HL-60/S4 treated with phorbol 12-myristate 13-acetate at 8.2 ng/mL for 4 days and 3 days (cell line): ENCODE results near the gene STX7.
"Not testable (repeated sequence)": the region's sequence is repeated elsewhere in the genome, so short reads cannot be mapped to it uniquely, and the experiment has no call there.

Experiments used
- in situ Hi-C: fragments of 300-500 bp; cut with MboI; formaldehyde crosslinking; loops from 2 replicates; pipeline ENCODE4 v1.15.0; 2022; ENCODE audit warnings: low sequenced_read_pairs

Gene STX7

GRCh38 chr6:132512638-132513632 lies at the start of gene STX7:
STX7 (minus strand) TSS chr6:132513116; CDS start chr6:132503530, 9,586 bp downstream.
- in situ Hi-C loops, result loop anchor here (25.0 kb wide), 1 partner anchor 601 kb away; no protein-coding TSS in a partner anchor

DNA sequence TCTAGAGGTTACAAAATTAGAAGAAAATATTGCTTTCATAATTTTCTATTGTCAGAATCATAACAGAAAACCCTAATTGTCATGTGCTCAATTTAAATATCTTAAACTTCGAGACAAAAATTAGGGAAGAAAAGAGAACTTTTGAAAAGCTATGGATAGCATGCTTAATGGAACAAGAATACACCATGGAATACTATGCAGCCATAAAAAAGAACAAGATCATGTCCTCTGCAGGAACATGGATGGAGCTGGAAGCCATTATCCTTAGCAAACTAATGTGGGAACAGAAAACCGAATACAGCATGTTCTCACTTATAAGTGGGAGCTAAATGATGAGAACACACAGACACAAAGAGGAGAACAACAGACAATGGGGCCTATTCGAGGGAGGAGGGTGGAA lies 47.2 kb upstream of the STX7 start:
- in situ Hi-C loops, result not testable (repeated sequence)

DNA sequence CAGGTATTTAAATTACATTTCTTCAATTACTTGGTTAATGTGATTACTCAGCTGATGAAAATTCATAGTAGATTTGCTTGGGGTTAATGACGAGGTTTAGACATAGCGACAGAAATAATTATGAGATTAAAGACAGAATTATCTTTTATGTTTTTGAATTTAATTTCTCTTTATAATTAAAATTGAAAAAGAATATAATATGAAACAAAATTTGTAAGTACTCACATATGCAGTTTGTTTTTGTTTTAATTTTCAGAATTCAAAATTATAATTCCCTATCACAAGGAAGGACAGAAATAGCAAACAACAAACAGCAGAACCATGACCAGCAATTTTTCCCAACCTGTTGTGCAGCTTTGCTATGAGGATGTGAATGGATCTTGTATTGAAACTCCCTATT lies 39.5 kb upstream of the STX7 start, which contains the start of gene TAAR8:
Gene TAAR8, plus strand, starts transcription at position 301 of the 400 bp plus-strand sequence. Its CDS starts 21 bp downstream, at position 322.
- in situ Hi-C loops, result no loop called here

- in situ Hi-C loops, result no loop called here
Observed at GRCh38 chr6:132551214-132551613, 38.3 kb upstream of the STX7 start.

DNA sequence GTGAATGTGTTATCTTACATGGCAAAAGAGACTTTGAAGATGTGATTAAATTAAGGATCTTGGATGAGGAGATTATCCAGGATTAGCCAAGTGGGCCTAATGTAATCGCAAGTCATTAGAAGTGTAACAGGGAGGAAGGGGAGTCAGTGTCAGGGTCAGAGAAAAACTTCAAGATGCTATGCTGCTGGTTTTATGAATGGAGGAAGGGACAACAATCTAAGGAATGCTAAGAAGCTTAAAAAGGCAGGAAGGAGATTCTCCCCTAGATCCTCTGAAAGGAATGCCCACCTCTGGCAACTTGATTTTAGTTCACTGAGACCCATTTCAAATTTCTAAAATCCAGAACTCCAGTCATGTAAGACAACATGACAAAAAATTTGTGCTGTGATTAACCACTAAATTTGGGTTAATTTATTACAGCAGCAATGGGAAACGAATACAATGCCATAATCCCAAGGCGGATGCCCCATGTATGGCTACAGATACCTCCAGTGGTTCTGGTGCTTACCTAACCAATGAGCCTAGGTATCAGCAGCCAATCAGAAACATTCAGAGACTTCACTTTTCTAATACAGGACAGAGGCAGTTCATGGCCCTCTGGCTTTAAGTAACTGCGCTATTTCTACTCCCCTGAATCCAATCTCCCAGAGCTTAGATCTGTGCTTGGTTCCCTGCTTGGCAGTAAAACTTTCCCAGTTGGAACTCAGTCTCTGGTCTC lies 36.0 kb upstream of the STX7 start:
- in situ Hi-C loops, result no loop called here

- in situ Hi-C loops, result no loop called here
Observed at GRCh38 chr6:132544826-132545225, 31.9 kb upstream of the STX7 start.

GRCh38 chr6:132537977-132538376 lies 25.1 kb upstream of the STX7 start, which contains the start of gene TAAR9:
TAAR9 (plus strand) TSS chr6:132538277; CDS start chr6:132538290, 13 bp downstream.
- in situ Hi-C loops, result no loop called here

- in situ Hi-C loops, result no loop called here
Observed at GRCh38 chr6:132537145-132537544, 24.2 kb upstream of the STX7 start.

DNA sequence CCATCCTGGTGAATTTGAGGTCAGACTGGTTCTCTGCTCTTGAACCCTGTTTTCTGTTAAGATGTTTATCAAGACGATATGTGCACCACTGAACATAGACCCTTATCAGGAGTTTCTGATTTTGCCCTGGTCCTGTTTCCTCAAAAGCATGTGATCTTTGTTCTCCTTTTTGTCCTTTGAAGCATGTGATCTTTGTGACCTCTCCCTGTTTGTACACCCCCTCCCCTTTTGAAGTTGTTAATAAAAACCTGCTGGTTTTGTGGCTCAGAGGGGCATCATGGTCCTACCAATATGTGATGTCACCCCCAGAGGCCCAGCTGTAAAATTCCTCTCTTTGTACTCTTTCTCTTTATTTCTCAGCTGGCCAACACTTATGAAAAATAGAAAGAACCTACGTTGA lies 21.6 kb upstream of the STX7 start:
- in situ Hi-C loops, result not testable (repeated sequence)

DNA sequence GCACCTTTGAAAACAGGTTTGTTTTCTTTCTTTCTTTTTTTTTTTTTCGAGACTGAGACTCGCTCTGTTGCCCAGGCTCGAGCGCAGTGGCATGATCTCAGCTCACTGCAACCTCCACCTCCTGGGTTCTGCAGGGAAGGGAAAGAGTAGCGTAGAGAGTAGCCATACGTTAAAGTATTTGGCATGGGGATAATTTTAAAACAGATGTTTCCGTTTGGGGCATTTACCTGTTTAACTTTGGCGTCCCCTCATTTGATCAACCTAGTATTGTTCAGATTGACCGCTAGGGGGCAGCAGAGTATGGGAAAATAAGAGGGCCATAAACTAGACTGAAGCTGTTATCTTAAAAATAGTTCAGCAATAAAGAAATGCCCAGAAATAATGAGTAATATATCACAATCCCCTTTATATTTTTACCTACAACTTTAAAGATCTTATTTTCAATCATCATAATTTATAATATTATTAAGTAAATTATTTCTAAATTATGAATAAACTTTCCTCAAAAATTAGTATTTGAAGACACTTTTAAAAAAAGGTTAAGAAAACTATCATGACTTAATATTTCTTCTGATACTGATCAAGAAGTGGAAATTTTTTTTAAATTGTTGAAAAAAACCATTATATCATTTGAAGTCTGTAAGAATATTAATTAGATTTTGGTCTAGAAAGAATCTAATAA lies 17.5 kb upstream of the STX7 start:
- in situ Hi-C loops, result no loop called here

DNA sequence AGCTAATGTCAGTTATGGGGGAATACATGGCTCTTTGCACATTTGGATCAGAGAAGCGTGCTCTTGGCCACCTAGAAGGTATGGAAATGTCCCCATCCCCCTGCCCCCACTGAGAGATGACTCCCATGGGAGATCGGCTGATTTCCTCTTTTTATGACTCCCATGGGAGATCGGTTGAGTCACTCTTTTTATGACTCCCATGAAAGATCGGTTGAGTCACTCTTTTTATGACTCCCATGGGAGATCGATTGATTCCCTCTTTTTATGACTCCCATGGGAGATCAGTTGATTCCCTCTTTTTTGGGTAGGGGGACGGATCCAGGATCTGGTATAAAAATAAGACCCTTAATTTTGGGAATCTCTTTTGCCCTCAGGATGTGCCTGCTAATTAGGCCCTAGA lies 14.9 kb upstream of the STX7 start:
- in situ Hi-C loops, result no loop called here

DNA sequence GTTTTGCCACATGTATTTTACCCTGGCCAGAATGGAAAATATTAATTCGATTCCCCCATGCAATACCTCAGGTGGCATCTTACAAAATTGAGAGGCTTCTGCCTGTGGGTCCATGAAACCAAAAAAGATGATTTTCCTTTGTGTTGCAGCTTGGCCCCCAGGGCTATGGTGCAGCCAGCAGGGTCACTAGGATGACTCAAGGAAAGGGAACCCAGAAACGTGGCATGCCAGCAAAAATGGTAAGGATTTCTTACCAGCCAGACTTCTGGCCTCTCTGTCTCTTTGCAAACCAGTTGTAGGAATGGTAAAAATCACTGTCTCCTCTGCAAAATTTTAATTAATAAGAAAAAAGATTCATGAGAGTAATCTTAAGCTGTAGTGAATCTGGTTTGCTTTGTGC lies 13.5 kb upstream of the STX7 start:
- in situ Hi-C loops, result no loop called here

- in situ Hi-C loops, result no loop called here
Observed at GRCh38 chr6:132525866-132526265, 12.9 kb upstream of the STX7 start.

DNA sequence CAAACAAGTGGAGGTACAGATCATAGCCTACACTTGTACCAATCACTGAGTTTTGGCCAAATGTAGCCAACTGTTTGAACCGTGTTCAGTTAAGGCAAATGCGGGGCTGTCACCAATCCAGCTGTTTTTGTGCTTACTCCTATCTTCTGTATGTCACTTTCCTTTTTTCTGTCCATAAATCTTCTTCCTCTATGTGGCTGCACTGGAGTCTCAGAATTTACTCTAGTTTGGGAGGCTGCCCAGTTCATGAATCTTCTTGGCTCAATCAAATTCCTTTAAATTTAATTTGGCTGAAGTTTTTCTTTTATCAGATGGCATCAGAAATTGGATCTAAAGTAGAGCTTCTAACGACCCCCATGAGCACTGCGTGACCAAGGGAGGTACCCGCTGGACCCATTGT lies 11.7 kb upstream of the STX7 start:
- in situ Hi-C loops, result loop anchor here (25.0 kb wide), 1 partner anchor 612 kb away; no protein-coding TSS in a partner anchor

GRCh38 chr6:132520953-132521352 lies 8.0 kb upstream of the STX7 start:
- in situ Hi-C loops, result loop anchor here (25.0 kb wide), 1 partner anchor 609 kb away; no protein-coding TSS in a partner anchor

DNA sequence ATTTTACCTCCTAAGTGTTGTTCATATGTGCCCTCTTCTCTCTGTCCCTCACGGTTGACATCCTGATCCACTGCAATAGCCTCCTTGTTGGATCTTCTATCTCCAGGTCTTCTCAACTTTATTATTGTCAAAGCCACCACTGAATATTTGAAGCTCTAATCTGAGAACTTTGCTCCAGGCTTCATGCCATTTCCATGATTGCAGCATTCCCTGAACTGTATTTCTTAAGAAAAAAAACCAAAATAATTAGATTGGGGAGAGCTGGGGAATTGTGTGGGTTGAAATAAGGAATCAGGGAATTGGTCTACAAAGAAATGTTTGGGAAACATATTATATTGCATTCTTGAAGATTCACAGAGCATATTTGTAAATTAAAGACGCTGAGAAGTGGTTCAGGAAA lies 2.5 kb upstream of the STX7 start:
- in situ Hi-C loops, result loop anchor here (25.0 kb wide), 1 partner anchor 603 kb away; no protein-coding TSS in a partner anchor

GRCh38 chr6:132513831-132514545 lies 1.1 kb upstream of the STX7 start:
- in situ Hi-C loops, result loop anchor here (25.0 kb wide), 1 partner anchor 602 kb away; no protein-coding TSS in a partner anchor

DNA sequence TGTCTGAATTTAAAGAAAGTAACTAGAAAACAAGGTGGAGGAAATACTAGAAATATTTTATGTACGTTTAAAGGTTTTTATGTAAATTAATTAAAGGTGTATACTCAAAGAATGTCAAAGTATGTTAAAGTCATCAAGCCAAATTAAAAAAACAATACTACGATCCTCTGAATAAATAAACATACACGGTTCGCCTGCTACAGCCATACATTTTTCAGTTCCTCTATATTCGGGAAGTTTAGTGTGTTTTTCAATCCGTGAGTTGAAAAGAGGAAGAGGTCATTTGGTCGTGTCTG lies 626 bp downstream of the STX7 start:
- in situ Hi-C loops, result loop anchor here (25.0 kb wide), 1 partner anchor 600 kb away; no protein-coding TSS in a partner anchor

- in situ Hi-C loops, result loop anchor here (25.0 kb wide), 1 partner anchor 600 kb away; no protein-coding TSS in a partner anchor
Observed at GRCh38 chr6:132511831-132512220, 1.1 kb downstream of the STX7 start.

DNA sequence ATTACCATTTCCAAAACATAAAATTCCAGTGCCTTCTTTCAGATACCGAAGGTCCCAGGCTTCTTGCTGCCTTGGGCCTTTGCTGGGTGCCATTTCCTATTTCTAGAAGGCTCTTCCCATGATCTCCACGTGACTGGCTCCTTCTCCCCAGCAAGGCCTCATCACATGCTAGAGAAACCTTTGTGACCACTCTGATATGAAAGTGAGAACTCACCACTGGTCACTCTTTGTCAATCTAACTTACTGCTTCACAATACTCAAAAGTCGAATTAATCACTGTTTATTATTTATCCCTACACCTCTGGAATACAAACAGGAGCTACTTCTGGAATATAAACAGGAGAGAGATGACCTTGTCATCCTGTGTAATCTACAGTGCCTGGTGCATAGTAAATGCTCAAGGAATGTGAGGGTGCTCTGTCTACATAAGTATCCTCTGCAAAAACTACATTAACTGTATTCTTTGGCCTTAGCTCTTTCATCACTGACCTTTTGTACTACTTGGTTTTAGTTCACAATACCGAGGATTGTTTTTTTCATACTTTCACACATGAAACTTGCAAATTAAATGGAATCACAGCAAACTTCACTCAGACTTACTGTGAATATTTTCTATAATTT lies 1.6 kb downstream of the STX7 start:
- in situ Hi-C loops, result loop anchor here (25.0 kb wide), 1 partner anchor 599 kb away; no protein-coding TSS in a partner anchor
